ENCODE data around the gene EVA1A.

The EVA1A gene

DNA sequence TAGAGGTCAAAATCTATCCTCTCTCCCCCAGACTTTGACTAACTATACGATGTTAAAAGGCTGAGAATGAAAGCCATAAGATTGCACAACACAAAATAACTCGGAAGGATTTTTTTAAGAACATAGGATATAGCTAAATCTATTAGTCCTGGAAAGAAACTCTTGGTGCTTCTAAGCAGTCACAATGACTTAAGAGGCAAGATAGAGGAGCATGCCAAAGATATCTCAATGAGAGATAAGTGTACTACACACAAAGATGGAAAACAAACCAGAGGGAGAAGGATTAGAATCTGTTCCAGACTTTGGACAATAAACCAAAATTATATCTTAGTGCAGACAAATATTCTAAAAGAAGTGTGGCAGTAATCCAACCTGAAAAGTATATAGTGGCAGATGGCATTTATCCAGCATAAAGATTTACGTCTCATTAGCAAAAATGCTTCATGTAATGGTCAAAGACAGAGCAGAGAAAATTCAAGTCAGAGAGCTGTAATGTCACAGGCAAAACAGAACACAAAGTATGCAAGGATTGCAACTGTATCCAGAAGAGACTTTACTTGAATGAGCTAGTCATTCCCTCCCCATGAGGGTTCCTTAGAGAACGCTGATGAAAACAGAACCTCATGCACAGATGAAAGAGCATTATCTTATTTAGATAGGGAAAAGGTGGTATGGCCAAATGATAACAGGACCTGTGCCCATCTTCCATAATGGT, 28.8 kb upstream of the EVA1A start:
- DNase-seq = no peak

- no peak for DNase-seq
Observed at GRCh38 chr2:75587954-75588587, 27.3 kb upstream of the EVA1A start.

- no peak for DNase-seq
Observed at GRCh38 chr2:75586971-75587370, 26.2 kb upstream of the EVA1A start.

GRCh38 chr2:75582840-75583239, 22.1 kb upstream of the EVA1A start:
- DNase-seq = no peak

GRCh38 chr2:75580606-75581005, 19.9 kb upstream of the EVA1A start:
- DNase-seq = no peak

GRCh38 chr2:75580156-75580555, 19.4 kb upstream of the EVA1A start:
- no peak for DNase-seq

- no peak for DNase-seq
Observed at GRCh38 chr2:75579186-75579585, 18.4 kb upstream of the EVA1A start.

DNA sequence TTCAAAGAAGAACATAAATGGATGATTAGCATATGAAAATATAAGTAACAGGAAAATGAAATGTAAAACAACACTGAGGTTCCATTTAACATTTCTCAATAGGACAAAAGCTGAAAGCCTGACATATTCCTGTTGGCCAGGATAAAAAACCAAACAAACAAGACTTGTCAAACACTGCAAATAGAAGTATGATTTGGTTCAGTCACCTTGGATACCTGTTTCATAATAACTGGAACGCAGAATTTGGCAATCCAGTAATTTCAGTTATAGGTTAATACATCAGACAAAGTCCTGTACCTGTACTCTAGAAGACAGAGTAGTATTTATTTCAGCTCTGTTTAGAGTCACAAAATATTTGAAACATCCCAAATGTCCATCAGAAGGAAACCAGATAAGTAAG, 16.5 kb upstream of the EVA1A start:
- no peak for DNase-seq

DNA sequence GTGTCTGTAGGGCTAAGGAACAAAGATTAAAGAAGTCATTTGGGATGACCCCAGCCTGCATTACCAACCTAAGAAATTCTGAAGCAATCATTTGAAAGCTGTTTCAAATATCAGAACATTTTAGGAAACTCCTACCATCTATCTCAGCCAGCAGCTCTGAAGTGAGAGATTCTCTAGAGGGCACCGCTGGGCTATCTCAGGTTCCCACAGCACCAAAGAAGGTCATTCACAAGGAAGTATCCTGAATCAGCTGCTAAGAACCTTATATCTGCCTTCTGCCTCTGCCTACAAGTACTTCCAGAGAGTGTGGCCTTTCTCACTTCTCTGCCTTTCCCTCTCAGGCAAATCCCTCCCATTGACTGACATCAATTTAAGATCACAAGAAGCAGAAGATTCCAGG, 13.4 kb upstream of the EVA1A start:
- DNase-seq = no peak

DNA sequence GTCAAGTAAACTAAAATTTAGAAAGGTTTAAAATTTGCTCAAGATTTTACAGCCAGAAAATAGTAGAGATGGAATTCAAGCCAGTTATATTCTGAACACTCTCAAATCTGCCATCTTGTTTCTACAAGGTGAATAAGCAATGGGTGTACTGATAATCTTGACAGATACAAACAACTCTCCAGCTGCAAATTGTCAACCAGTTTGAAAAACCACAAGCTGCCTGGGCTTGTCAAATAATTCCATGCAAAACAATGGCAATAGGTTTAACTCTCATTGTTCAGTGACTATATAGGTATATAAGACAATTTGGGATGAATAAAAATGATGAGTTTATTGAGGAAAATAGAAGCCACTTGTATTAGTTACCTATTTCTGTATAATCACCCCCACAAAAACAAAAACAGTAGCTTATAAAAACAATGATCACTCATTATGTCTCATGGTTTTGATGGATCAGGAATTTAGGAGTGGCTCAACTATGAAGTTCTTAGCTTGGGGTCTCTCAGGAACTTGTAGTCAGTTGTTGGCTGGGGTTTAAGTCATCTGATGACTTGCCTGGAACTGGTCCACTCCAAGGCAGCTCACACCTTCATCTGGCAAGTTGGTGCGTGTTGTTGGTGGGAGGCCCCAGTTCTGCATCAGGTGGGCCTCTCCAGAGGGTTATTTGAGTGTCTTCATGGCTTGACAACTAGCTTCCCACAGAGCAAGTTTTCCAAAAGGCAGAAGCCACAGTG, 12.6 kb upstream of the EVA1A start:
- DNase-seq = no peak

DNA sequence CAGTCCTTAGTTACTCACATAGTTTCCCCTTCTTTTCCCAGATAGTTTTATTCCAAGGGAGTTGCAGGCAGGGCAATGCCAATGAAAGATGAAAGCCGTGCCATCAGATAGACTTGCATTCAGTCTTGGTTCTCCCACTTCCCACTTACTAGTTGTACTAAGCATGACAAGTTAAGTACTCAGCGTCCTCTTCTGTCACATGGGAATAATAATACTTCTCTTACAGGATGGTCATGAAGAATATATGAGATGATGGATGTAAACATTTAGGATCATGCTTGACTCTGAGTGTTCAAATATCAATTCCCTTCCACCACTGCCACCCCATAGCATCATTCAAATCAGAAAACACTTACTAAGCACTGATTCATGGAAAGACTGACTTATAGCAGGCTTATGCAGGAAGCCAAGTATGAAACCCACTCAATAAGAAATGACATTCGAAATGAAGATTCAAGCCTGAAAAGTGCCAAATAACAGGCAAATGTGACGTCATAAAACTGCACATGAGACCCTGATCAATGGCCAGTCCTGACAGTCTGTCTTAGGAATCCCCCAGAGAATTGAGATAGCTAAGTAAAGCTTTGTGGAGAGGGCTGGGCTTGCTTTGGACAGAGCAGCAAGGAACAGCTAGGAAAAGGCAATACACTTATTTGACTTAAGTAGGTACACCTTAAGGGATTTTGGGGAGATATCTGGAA, 11.1 kb upstream of the EVA1A start:
- no peak for DNase-seq

- DNase-seq = no peak
Observed at GRCh38 chr2:75570948-75571729, 10.4 kb upstream of the EVA1A start.

- no peak for DNase-seq
Observed at GRCh38 chr2:75570024-75570947, 9.5 kb upstream of the EVA1A start.

DNA sequence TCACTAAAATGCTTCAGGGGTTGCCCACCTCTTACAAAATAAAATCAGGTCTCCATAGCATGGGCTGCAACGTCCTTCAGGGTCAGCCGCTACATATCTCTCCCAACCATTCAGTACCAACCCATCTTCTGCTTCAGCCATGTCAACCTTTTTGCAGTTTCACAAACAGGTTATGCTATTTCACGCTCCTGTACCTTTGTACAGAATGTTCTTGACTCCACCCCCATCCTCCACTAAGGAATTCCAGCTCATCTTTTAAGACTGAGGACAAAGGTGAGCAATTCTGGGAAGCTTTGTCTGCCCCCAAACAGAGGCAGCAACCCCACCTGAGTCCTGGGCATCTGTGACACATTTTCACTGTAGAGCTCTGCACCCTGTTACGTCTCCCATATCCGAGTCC, 8.8 kb upstream of the EVA1A start:
- DNase-seq = no peak

GRCh38 chr2:75568174-75568573, 7.4 kb upstream of the EVA1A start:
- DNase-seq = no peak

DNA sequence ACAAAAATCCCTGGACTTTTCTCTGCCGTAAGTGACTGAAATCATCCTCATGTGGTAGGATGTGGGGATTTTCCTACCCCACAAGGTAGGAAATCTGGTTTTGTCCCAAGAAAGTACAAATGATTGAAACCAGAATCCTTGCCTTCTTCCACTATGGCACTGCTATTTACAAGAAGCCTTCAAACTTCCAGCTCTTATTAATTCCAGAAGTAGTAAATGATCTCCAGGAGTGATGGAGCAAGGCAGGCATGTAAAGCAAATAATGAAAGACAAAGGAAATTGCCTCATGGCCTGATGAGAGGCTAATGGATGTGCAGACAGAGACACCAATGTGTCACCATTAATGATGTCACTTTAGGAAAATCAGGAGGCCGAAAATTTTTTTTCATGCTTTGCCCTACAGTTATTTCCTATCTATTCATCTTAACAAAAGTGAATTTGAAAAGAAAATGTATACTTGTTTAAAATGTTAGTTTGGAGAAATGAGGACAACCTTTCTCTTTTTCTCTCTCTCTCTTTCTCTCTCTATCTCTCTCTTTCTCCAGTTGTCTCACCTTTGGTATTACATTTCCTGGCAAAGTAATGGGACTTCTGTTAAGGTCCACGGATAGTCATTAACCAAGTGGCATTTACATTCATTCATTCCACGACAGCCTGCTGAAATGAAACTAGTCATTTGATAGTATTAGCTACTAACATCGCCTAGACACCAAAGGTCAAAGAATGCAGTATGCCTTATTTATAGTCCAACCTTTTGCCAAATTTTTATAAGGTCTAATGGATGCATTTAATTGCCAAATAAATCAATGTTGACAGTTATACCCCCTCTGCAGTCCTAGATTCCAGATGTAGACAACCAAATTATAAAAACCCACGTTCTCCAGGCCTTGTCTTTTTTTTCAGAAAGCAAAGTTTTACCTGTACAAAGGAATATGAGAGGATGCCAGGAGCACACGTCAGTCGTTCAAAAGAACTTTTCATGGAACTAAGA, 5.0 kb upstream of the EVA1A start:
- DNase-seq = no peak

- no peak for DNase-seq
Observed at GRCh38 chr2:75564713-75565359, 4.1 kb upstream of the EVA1A start.

GRCh38 chr2:75564026-75564688, 3.4 kb upstream of the EVA1A start:
- no peak for DNase-seq

DNA sequence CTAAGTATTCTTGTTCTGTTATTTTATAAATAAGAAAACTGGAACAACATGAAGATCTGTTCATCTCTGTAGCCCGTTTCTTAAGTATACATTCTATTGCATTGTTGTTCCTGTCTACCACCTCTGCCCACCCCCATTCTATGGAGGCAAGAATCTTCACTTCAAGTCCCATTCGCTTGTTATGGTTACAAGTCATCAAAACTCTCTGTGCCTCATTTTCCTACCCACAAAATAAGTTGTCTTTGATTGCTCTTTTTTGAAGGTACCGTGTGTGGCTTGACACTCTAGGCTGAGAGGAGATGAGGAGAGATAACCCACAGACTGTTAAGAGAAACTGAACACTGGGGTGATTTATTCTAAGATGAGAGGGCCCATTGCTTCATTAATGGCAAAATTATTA, 2.9 kb upstream of the EVA1A start:
- no peak for DNase-seq
